ENCODE measurements around the gene NEO1.
A peak's percentile ranks its signal among the peaks of the same experiment; 100 is the strongest.

NEO1 gene

DNA sequence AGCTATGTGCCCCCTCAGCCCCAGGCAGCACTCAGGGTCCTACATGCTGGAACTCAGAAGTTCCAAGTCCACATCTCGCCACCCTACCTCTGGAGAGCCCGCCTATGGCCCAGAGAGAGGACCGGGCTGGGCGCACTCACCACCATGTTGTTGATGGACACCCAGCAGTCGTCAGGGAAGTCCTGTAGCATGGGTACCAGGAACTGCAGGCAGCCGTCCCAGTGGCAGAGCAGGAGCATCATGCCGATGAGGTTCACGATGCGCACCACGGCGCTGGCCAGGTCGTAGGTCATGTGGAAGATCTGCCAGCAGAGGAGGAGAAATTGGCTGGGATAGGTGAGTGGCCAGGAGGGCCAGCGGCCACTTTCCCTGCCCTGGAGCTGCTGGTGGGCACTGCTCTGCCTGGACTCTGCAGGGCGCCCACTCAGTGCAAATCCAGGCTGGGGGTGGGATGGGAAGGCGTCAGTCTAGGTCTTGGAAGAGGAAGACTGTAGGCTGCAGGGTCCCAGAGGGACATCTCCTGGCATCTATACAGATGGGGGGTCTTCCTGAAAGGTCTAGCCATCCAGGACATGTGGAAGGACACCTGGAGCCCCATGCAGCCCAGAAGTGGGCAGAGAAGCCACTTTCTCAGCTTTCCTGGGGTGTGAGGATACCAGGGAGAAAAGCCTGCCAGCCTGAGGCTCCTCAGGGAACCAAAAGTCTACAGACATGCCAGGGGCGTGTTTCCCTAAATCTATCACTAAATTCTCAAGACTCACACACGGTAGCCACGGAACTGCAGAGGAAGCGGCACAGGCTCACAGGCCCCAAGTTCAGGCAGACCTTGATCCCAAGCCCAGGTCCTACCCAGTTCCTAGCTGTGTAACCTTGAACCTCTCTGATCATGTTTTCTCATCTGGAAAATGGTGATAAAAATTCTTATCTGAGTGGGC is 280.0 kb downstream of the NEO1 start:
- no peak for DNase-seq (ENCODE audit: low spot score)

DNA sequence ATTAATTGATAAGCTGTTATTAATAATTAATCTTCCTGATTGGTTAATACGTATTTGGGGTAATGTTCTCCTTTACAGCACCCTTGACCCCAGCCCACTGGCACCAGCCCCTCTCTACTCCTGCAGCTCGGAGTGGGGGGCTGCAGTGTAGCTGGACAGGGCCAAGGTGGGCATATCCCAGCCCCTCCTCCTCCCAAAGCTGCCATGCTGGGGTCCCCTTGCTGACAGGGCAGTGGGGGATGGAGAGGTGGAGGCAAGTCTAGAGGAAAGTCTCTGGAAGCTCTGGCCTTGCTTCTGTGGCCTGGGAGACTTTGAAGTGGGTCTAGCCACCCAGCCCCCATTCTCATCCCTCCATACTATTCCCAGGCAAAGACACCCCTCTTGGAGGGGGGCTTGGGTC is 280.7 kb downstream of the NEO1 start:
- no peak for DNase-seq (ENCODE audit: low spot score)

DNA sequence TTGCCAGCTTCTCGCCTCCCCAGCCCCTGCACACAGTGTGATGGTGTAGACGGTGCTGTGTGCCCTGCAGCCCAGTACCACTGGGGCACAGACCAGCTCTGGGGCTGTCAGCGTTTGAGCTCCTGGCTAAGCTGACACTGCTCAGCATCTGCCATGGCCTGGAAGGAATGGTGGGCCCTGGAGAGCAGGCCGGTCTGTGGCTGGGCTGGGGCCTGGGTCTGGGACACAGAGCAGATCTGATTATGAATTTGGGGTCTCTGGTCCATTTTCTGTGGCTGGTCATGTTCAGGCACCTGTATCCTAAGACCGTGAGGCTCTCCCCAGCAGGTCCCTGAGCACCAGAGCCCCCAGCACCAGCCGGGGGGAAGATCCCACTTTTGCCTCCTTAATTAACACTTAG is 281.8 kb downstream of the NEO1 start:
- no peak for DNase-seq (ENCODE audit: low spot score)

DNA sequence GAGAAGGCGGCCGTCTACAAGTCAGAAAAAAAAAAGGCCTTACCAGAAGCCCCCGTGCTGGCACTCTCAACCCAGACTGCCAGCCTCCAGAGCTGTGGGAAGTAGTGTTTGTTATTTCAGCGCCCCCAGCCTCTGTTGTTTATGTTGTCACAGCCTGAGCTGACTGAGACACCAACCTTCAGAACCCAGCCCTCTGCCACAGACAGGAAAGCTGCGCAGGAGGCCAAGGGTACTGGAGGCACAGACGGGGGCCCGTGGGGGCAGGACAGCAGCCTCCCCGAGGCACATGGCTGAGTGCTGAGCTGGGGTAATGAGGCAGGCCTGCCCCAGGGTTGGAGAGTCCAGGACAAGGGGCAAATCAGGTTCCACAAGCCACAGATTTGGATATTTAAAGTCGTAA is 282.8 kb downstream of the NEO1 start:
- DNase-seq (ENCODE audit: low spot score), result no peak

GRCh38 chr15:73335471-73335870 is 283.2 kb downstream of the NEO1 start:
- DNase-seq (ENCODE audit: low spot score), result no peak

GRCh38 chr15:73336756-73337155 is 284.5 kb downstream of the NEO1 start:
- no peak for DNase-seq (ENCODE audit: low spot score)

DNA sequence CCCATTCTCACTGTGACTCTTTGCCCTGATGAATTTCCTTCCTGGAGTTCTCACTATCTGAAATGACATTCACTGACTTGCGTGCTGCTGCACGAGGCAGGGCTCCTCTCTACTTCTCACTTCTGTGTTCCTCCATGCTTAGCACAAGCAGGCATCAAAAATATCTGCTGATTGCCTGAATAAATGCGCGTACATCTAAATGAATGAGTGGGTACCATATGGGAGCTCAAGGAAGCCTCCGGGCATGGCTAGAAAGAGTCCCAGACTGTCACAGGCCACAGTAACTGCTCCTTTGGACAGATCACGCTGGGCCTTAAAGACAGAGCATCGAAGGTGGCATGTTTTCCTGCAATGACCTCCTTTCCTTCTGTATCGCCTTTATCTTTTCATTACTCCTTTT is 284.9 kb downstream of the NEO1 start:
- no peak for DNase-seq (ENCODE audit: low spot score)

- DNase-seq (ENCODE audit: low spot score), result no peak
These were observed 285.8 kb downstream of the NEO1 start for GRCh38 chr15:73338058-73338457.

- DNase-seq (ENCODE audit: low spot score), result no peak
These were observed 286.5 kb downstream of the NEO1 start for GRCh38 chr15:73338606-73339374.

DNA sequence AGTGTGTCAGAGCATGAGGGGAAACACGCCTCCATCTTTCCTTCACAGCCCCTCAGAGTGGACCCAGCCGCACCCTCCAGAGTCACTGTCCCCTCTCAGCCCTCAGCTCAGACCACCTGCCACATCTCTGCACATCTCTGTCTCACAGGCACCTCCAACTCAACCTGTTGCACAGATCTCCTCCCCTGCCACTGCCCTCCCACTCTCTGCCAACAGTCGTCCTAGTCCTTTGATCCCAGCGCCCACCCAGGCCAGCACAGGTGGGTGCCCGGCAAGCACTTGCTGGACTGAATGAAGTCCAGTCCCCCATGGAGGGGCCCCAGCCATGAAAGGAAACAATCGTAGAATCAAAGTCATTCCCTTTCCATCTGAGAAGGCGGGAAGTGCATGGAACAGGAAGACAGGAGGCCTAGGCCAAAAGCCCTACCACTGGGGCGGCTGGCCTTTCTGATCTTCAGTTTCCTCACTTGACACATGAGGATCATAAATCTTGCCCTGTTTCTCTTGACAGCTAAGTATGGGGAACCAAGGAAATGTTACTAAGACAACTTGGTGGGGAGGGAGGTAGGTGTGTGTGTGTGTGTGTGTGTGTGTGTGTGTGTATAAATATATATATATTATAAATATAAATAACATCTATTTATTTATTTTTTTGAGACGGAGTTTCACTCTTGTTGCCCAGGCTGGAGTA is 288.4 kb downstream of the NEO1 start:
- DNase-seq (ENCODE audit: low spot score), result no peak

DNA sequence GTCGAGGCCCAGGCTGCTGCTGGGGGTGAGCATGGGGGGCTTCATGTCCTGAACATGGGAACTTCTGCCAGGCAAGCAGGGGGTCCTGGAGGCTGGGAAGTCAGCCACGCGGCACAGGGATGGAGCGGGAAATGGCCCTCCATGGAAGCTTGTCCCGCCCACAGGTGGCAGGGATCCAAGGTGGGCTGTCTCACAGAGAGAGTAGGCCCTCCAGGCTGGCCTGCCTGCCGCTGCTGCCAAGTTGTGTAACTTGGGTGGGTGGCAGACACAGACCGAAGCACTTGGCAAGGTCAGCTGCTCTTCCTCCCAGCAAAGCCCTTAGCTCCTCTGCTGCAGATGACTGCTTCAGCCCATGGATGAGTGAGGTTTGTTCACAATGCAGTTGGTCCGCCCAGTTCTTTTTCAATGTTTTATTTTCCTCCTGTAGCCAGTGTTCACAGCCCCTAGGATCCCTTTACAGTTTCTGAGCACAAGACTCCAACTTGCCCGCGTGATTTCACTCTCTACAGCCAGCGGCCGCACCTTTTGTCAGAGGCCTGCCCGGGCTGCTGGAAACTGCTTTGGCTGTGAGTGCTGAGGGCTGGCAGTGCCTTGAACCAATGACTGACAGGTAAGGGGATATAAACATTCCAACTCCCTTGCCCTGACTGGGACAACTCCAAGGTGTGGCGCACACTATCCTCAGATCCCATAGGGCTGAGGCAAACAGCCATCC is 289.8 kb downstream of the NEO1 start:
- no peak for DNase-seq (ENCODE audit: low spot score)

GRCh38 chr15:73344056-73344455 is 291.8 kb downstream of the NEO1 start:
- peak; percentile 38 for DNase-seq (ENCODE audit: low spot score)

- DNase-seq (ENCODE audit: low spot score), result no peak
These were observed 293.4 kb downstream of the NEO1 start for GRCh38 chr15:73345658-73346057.

- DNase-seq (ENCODE audit: low spot score), result peak; percentile 44
These were observed 294.6 kb downstream of the NEO1 start for GRCh38 chr15:73346735-73347312.

DNA sequence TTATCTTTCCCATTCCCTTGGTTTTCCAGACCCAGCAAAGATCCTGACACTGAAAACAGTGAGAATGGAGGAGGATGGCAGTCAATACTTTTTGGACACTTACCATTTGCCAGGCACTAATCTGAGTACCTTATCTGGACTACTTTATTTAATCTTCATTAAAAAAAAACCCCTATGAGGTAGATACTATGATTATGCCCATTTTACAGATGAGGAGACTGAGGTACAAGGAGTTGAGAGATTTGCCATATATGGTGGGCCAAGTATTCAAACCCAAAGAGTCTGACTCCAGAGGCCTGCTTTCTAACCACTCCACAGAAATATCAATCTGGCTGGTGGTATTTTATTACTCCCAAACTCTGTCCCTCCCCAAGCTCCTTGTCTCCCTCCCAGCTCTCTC is 296.9 kb downstream of the NEO1 start:
- no peak for DNase-seq (ENCODE audit: low spot score)

DNA sequence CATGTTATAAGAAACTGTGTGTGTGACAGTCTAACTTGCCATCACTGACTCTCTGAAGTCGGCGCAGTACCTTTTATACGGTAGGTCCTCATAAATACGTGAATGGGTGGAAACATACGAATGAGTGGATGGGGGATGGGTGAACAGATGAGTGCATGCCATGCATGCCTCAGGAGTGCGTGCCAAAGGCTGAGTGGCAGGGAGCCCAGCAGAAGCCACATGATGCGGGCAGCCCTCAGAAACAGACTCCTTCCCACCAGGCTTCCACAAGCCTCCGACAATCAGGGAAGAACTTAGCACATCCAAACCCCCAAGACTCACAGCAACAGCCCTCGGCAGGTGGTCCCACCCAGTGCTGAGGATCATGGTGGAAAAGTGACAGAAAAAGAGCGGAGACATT is 299.8 kb downstream of the NEO1 start:
- peak; percentile 45 for DNase-seq (ENCODE audit: low spot score)

DNA sequence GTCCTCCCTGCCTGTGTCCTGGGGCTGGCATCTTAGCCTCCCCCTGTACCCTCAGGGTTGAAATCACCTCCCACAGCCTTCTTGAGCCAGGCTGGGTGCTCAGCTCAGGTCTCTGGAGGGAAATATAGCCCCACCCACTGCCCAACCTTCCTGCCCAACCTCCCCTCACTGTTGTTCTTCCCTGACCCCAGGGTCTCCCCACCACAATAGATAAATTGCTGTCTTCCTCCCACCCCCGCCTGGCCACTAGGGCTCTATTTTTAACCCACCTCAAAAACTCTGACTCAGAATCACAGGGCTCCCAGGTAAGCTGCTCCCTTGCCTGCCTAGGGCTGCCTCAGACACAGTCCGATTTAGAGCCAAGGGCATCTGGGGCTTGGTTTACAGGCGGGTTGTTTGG is 301.5 kb downstream of the NEO1 start:
- DNase-seq (ENCODE audit: low spot score), result no peak

DNA sequence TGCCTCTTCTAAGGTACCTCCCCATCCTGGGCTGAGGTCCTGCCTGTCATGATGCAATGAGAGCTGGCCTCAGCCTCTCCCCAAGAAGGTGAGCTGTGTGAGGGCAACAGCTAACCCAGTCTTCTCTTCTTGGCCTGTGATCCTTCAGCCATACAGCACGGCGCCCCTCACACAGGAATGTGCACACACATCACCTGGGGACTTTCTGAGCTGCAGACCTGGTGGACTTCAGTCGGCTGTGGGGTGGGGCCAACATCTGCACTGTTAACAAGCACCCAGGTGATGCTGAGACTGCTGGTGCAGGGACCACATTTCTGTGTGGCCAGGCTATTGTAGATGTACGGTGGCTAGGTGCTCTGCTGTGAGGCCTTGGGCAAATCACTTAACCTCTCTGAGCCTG is 302.0 kb downstream of the NEO1 start:
- DNase-seq (ENCODE audit: low spot score), result no peak
